SK-N-SH treated with all-trans-retinoic acid at 6 μM for 48 hours (cell line): ENCODE results near the gene HCN4.

Source experiments
- ATAC-seq: fragments of 200-7000 bp; cut with Tn5 transposase; 3 replicates; pipeline ENCODE4 v1.9.1; 2020; ENCODE audit warnings: mild to moderate bottlenecking, moderate library complexity
- BACH2 ChIP-seq: fragments of 250-450 bp; sonication (Bioruptor Pico); IDR thresholded peaks from 2 replicates; pipeline ENCODE4 v1.9.0; 2021; ENCODE audit warnings: mild to moderate bottlenecking, borderline replicate concordance
- CSDC2 ChIP-seq: fragments of 250-450 bp; sonication (Bioruptor Pico); IDR thresholded peaks from 2 replicates; pipeline ENCODE4 v1.5.0; 2020; ENCODE audit warnings: mild to moderate bottlenecking, moderate library complexity
- CSRNP3 ChIP-seq: fragments of 250-450 bp; sonication (Bioruptor Pico); IDR thresholded peaks from 2 replicates; pipeline ENCODE4 v1.5.1; 2021; ENCODE audit warnings: mild to moderate bottlenecking, moderate library complexity
- ESRRG ChIP-seq: fragments of 250-450 bp; sonication (Bioruptor Pico); IDR thresholded peaks from 2 replicates; pipeline ENCODE4 v1.6.1; 2021; ENCODE audit warnings: mild to moderate bottlenecking
- GLIS3 ChIP-seq: fragments of 250-450 bp; sonication (Bioruptor Pico); IDR thresholded peaks from 2 replicates; pipeline ENCODE4 v1.5.0; 2020; ENCODE audit warnings: mild to moderate bottlenecking, moderate library complexity
- ISL1 ChIP-seq: fragments of 250-450 bp; sonication (Bioruptor Pico); IDR thresholded peaks from 2 replicates; pipeline ENCODE4 v2.1.2; 2022; ENCODE audit warnings: mild to moderate bottlenecking, moderate library complexity
- OSR1 ChIP-seq: fragments of 250-450 bp; sonication (Bioruptor Pico); IDR thresholded peaks from 2 replicates; pipeline ENCODE4 v1.8.0; 2022; ENCODE audit warnings: moderate library complexity, mild to moderate bottlenecking, inconsistent platforms
- PPARA ChIP-seq: fragments of 250-450 bp; sonication (Bioruptor Pico); IDR thresholded peaks from 2 replicates; pipeline ENCODE4 v1.5.0; 2020; ENCODE audit warnings: mild to moderate bottlenecking, borderline replicate concordance
- RARB ChIP-seq: fragments of 250-450 bp; sonication (Bioruptor Pico); IDR thresholded peaks from 2 replicates; pipeline ENCODE4 v1.8.0; 2021; ENCODE audit warnings: mild to moderate bottlenecking, moderate library complexity
- SNAI2 ChIP-seq: fragments of 250-450 bp; sonication (Bioruptor Pico); IDR thresholded peaks from 2 replicates; pipeline ENCODE4 v1.5.0; 2020; ENCODE audit warnings: mild to moderate bottlenecking, moderate library complexity
- TCF4 ChIP-seq: fragments of 250-450 bp; sonication (Bioruptor Pico); IDR thresholded peaks from 2 replicates; pipeline ENCODE4 v1.8.0; 2021; ENCODE audit warnings: mild to moderate bottlenecking, moderate library complexity, borderline replicate concordance
- TOX ChIP-seq: fragments of 250-450 bp; sonication (Bioruptor Pico); IDR thresholded peaks from 2 replicates; pipeline ENCODE4 v1.8.0; 2021; ENCODE audit warnings: mild to moderate bottlenecking, moderate library complexity, borderline replicate concordance
- TSHZ2 ChIP-seq: fragments of 250-450 bp; sonication (Bioruptor Pico); IDR thresholded peaks from 2 replicates; pipeline ENCODE4 v1.5.0; 2020; ENCODE audit warnings: mild to moderate bottlenecking, moderate library complexity
- ZC3H10 ChIP-seq: fragments of 250-450 bp; sonication (Bioruptor Pico); IDR thresholded peaks from 2 replicates; pipeline ENCODE4 v1.5.1; 2021; ENCODE audit warnings: mild to moderate bottlenecking, moderate library complexity
- ZFP3 ChIP-seq: fragments of 250-450 bp; sonication (Bioruptor Pico); IDR thresholded peaks from 2 replicates; pipeline ENCODE4 v1.5.0; 2020; ENCODE audit warnings: mild to moderate bottlenecking, moderate library complexity
- ZFP30 ChIP-seq: fragments of 450-650 bp; formaldehyde crosslinking; IDR thresholded peaks from 2 replicates; pipeline ENCODE4 v1.5.0; 2022; ENCODE audit warnings: mild to moderate bottlenecking, moderate library complexity
- ZNF565 ChIP-seq: fragments of 450-650 bp; formaldehyde crosslinking; conservative IDR thresholded peaks from 2 replicates; pipeline ENCODE4 v1.5.0; 2020; ENCODE audit warnings: low read depth, mild to moderate bottlenecking, moderate library complexity
- ZNF70 ChIP-seq: fragments of 450-650 bp; formaldehyde crosslinking; IDR thresholded peaks from 2 replicates; pipeline ENCODE4 v1.5.0; 2020; ENCODE audit warnings: mild to moderate bottlenecking, moderate library complexity
- ZNF8 ChIP-seq: fragments of 450-650 bp; formaldehyde crosslinking; IDR thresholded peaks from 2 replicates; pipeline ENCODE4 v1.5.0; 2020; ENCODE audit warnings: mild to moderate bottlenecking, moderate library complexity
- TF ChIP-seq, protein P1 (sequence below): fragments of 250-450 bp; sonication (Bioruptor Pico); IDR thresholded peaks from 2 replicates; pipeline ENCODE4 v1.5.1; 2020; ENCODE audit warnings: low read depth, mild to moderate bottlenecking, moderate library complexity
- TF ChIP-seq, protein P2 (sequence below): fragments of 250-450 bp; sonication (Bioruptor Pico); IDR thresholded peaks from 2 replicates; pipeline ENCODE4 v1.8.0; 2021; ENCODE audit warnings: low read depth, mild to moderate bottlenecking, moderate library complexity, borderline replicate concordance

The HCN4 gene

GRCh38 chr15:73378089-73378488 is 9.3 kb upstream of the HCN4 start:
- ATAC-seq = no peak
- TF ChIP-seq ZFP30 (CRISPR knock-in tag) (no peak), ZC3H10 (CRISPR knock-in tag) (no peak), TOX (CRISPR knock-in tag) (no peak), ZFP3 (no peak), TCF4 (CRISPR knock-in tag) (no peak), CSRNP3 (CRISPR knock-in tag) (no peak), BACH2 (CRISPR knock-in tag) (no peak)

DNA sequence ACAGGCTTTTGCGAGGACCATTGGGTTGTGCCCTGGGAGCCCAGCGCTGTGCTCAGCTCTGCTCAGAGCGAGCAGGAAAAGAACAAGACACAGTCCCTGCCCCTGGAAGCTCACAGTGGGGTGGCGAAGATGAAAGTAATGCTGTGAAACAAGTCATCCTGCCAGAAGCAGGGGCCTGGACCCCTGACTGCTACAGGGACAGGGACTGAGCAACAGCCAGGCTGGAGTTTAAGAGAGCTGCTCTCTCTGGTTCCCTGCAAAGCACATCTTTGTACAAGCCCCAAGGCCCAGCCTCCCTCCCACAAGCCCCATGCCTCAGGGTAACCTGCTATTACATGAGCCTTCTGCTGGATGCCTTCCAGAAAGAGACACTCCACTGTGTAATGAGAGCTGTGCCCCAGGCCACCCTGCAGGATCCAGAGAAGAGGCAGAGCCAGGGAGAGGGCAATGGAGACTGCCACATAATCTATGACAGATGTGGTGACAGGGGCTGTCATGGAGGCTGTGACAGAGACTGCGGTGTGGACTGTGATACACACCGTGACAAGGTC is 7.1 kb upstream of the HCN4 start:
- peak; percentile 30; the same call in 2 of the 3 replicates for ATAC-seq
- no peak for TF ChIP-seq CSDC2 (CRISPR knock-in tag)
- TF ChIP-seq ZFP30 (CRISPR knock-in tag) = no peak
- no peak for TF ChIP-seq TCF4 (CRISPR knock-in tag)
- no peak for TF ChIP-seq ZNF565
- TF ChIP-seq RARB = no peak
- TF ChIP-seq OSR1 (CRISPR knock-in tag) = no peak
- TF ChIP-seq ZNF70 (CRISPR knock-in tag) = no peak
- no peak for TF ChIP-seq CSRNP3 (CRISPR knock-in tag)
- no peak for TF ChIP-seq TSHZ2 (CRISPR knock-in tag)
- no peak for TF ChIP-seq TOX (CRISPR knock-in tag)
- no peak for TF ChIP-seq ZC3H10 (CRISPR knock-in tag)
- no peak for TF ChIP-seq ZFP3

GRCh38 chr15:73375012-73375411 is 6.3 kb upstream of the HCN4 start:
- ATAC-seq = peak; percentile 13; the same call in 1 of the 3 replicates
- no peak for TF ChIP-seq PPARA
- TF ChIP-seq ZC3H10 (CRISPR knock-in tag) = no peak
- no peak for TF ChIP-seq ZFP30 (CRISPR knock-in tag)
- TF ChIP-seq TCF4 (CRISPR knock-in tag) = no peak
- TF ChIP-seq, protein P1, sequence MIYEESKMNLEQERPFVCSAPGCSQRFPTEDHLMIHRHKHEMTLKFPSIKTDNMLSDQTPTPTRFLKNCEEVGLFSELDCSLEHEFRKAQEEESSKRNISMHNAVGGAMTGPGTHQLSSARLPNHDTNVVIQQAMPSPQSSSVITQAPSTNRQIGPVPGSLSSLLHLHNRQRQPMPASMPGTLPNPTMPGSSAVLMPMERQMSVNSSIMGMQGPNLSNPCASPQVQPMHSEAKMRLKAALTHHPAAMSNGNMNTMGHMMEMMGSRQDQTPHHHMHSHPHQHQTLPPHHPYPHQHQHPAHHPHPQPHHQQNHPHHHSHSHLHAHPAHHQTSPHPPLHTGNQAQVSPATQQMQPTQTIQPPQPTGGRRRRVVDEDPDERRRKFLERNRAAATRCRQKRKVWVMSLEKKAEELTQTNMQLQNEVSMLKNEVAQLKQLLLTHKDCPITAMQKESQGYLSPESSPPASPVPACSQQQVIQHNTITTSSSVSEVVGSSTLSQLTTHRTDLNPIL = no peak
- no peak for TF ChIP-seq ZNF565
- TF ChIP-seq ESRRG (CRISPR knock-in tag) = no peak
- TF ChIP-seq ZNF8 (CRISPR knock-in tag) = no peak
- no peak for TF ChIP-seq TSHZ2 (CRISPR knock-in tag)
- TF ChIP-seq, protein P2, sequence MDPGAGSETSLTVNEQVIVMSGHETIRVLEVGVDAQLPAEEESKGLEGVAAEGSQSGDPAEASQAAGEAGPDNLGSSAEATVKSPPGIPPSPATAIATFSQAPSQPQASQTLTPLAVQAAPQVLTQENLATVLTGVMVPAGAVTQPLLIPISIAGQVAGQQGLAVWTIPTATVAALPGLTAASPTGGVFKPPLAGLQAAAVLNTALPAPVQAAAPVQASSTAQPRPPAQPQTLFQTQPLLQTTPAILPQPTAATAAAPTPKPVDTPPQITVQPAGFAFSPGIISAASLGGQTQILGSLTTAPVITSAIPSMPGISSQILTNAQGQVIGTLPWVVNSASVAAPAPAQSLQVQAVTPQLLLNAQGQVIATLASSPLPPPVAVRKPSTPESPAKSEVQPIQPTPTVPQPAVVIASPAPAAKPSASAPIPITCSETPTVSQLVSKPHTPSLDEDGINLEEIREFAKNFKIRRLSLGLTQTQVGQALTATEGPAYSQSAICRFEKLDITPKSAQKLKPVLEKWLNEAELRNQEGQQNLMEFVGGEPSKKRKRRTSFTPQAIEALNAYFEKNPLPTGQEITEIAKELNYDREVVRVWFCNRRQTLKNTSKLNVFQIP (CRISPR knock-in tag) = no peak
- no peak for TF ChIP-seq TOX (CRISPR knock-in tag)
- no peak for TF ChIP-seq GLIS3 (CRISPR knock-in tag)
- TF ChIP-seq ISL1 (CRISPR knock-in tag) = no peak
- TF ChIP-seq ZFP3 = no peak
- no peak for TF ChIP-seq SNAI2 (CRISPR knock-in tag)
- TF ChIP-seq CSDC2 (CRISPR knock-in tag) = no peak
- no peak for TF ChIP-seq BACH2 (CRISPR knock-in tag)
